ENCODE results near the gene VWA2. TPM values are rescaled to one million over a fixed set of nuclear protein-coding genes. Genes with fewer than 3 reads are reported as not detected.

Gene VWA2
- total and polyA plus RNA-seq, 2 donors (not counting 1 experiment from before 2014, with no cell fraction given) = not detected

DNA sequence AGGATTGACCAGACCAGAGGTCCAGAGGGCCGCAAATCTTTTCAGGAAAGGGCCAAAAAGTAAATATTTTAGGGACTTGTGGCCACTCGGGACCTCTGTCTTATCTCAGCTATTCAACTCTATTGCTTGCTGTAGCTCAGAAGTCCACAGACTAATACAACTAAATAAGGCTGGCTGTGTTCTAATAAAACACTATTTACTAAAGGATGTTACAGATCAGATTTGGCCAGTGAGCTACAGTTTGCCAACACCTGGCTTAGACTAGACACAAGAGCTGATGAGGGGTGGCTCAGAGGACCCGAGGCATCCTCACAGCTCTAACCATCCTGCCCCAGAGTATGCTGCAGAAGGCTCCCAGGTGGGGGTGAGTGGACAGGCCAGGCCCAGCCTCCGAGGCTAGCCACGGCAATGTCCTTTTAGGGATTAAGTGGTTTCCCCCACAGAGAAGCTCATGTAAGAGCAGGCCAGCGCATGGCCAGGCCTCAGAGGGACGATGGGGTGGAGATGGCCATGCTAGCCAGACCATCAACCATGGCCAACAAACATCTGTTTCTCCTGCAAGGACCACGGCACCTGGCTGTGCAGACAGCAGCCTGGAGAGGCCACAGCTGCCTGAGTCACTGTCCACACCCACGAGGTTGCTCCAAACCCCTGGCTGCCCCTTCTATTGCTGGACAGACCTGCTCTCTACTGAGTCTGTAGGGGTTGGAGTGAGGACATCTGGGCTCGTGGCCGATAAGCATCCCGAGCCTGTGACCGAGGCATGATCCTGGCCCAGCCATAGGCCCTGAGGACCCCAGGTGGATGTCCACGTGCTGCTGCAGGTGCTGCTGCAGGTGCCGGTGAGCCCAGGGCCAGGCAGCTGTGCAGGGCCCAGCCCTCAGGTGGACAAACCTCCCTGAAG is 88.7 kb downstream of the VWA2 start:
- H3K9me3 ChIP-seq (ENCODE audit: control extremely low read depth in 1 of 3, control insufficient read depth in 2 of 3, insufficient read depth in 1 of 3, low read length in 2 of 3) = no peaks in the 10 kb centered on the region
- POLR2A ChIA-PET = no interaction called here
- H3K4me3 ChIP-seq (ENCODE audit: control extremely low read depth in 1 of 5, extremely low read depth in 1 of 5, insufficient read depth in 1 of 5, low read depth in 2 of 5, low read length in 4 of 5) = no peak overlapping the region
- no peak overlapping the region for H2AFZ ChIP-seq (ENCODE audit: insufficient read depth, low read depth, low read length, poor library complexity, severe bottlenecking)
- TF ChIP-seq, protein P1, sequence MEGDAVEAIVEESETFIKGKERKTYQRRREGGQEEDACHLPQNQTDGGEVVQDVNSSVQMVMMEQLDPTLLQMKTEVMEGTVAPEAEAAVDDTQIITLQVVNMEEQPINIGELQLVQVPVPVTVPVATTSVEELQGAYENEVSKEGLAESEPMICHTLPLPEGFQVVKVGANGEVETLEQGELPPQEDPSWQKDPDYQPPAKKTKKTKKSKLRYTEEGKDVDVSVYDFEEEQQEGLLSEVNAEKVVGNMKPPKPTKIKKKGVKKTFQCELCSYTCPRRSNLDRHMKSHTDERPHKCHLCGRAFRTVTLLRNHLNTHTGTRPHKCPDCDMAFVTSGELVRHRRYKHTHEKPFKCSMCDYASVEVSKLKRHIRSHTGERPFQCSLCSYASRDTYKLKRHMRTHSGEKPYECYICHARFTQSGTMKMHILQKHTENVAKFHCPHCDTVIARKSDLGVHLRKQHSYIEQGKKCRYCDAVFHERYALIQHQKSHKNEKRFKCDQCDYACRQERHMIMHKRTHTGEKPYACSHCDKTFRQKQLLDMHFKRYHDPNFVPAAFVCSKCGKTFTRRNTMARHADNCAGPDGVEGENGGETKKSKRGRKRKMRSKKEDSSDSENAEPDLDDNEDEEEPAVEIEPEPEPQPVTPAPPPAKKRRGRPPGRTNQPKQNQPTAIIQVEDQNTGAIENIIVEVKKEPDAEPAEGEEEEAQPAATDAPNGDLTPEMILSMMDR (IDR thresholded peaks at IDR 0.05) = no peak
- TF ChIP-seq EZH2 (IDR thresholded peaks at IDR 0.05; ENCODE audit: borderline replicate concordance, insufficient read depth, low read depth, low read length, poor library complexity, severe bottlenecking) = no peak
- H4K20me1 ChIP-seq (ENCODE audit: control insufficient read depth, insufficient read depth, low read length, poor library complexity, severe bottlenecking) = no peaks in the 10 kb centered on the region
- H3K27ac ChIP-seq (ENCODE audit: low read length in 2 of 2) = no peak overlapping the region
- CTCF ChIA-PET = interaction anchor here (3.6 kb wide), 1 partner anchor 24 kb away, joined by 14 read pairs; no protein-coding TSS in a partner anchor
- Mint-ChIP-seq H3K4me3 (no peak overlapping the region), H3K9me3 (ENCODE audit: insufficient read depth) (no peaks in the 10 kb centered on the region), H3K27ac (no peak overlapping the region), H3K27me3 (peaks cover 2% of the 10 kb centered on the region), H3K4me1 (no peaks in the 10 kb centered on the region)
- WGBS (ENCODE audit: insufficient coverage) = 88% methylated on average over 13 of the region's 15 CpGs
- H3K4me1 ChIP-seq (ENCODE audit: control insufficient read depth in 2 of 2, insufficient read depth in 2 of 2, low read length in 2 of 2) = no peaks in the 10 kb centered on the region
- no peak for ATAC-seq (ENCODE audit: low read depth)
- H3K9ac ChIP-seq (ENCODE audit: low read length) = no peak overlapping the region
- no peak overlapping the region for H3K4me2 ChIP-seq (replicated peaks; ENCODE audit: low read depth, low read length, poor library complexity, severe bottlenecking)
- no peaks in the 10 kb centered on the region for H3K27me3 ChIP-seq (replicated peaks in 1 of 4; ENCODE audit: control extremely low read depth in 1 of 4, control insufficient read depth in 3 of 4, insufficient read depth in 4 of 4, low read length in 3 of 4)
- H3K79me2 ChIP-seq (ENCODE audit: control insufficient read depth, insufficient read depth, low read length) = no peaks in the 10 kb centered on the region
- DNase-seq = no peak
- no peaks in the 10 kb centered on the region for H3K36me3 ChIP-seq (replicated peaks in 1 of 2; ENCODE audit: control extremely low read depth in 1 of 2, control insufficient read depth in 1 of 2, extremely low read depth in 1 of 2, insufficient read depth in 2 of 2, low read length in 1 of 2)
- intact Hi-C loops (cut with micrococcal nuclease) = no loop called here

DNA sequence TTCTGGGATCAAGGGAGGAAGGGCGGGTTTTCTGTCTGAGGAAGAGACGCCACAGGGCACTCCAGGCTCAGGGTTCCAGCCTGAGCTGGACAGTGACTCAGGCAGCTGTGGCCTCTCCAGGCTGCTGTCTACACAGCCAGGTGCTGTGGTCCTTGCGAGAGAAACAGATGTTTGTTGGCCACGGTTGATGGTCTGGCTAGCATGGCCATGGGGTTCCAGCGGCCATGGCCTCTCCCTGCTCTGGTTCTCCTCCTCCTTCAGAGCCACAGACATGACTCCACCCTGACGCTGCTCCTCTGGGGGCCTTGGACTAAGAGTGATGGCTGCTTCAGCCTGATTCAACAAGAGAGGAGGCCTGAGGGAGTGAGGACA is 89.4 kb downstream of the VWA2 start:
- H3K27ac ChIP-seq (ENCODE audit: low read length in 2 of 2) = no peak overlapping the region
- intact Hi-C loops (cut with micrococcal nuclease) = no loop called here
- H3K27me3 Mint-ChIP-seq = peaks cover 3% of the 10 kb centered on the region
- H3K4me3 Mint-ChIP-seq = no peak overlapping the region
- no peak for TF ChIP-seq EZH2 (IDR thresholded peaks at IDR 0.05; ENCODE audit: borderline replicate concordance, insufficient read depth, low read depth, low read length, poor library complexity, severe bottlenecking)
- TF ChIP-seq, protein P1 (IDR thresholded peaks at IDR 0.05) = no peak
- H3K79me2 ChIP-seq (ENCODE audit: control insufficient read depth, insufficient read depth, low read length) = no peaks in the 10 kb centered on the region
- H2AFZ ChIP-seq (ENCODE audit: insufficient read depth, low read depth, low read length, poor library complexity, severe bottlenecking) = no peak overlapping the region
- ATAC-seq (ENCODE audit: low read depth) (no peak), DNase-seq (no peak)
- H3K27me3 ChIP-seq (replicated peaks in 1 of 4; ENCODE audit: control extremely low read depth in 1 of 4, control insufficient read depth in 3 of 4, insufficient read depth in 4 of 4, low read length in 3 of 4) = no peaks in the 10 kb centered on the region
- CTCF ChIA-PET = interaction anchor here (3.6 kb wide), 1 partner anchor 24 kb away, joined by 14 read pairs; no protein-coding TSS in a partner anchor
- no peaks in the 10 kb centered on the region for H3K4me1 Mint-ChIP-seq
- H3K9me3 ChIP-seq (ENCODE audit: control extremely low read depth in 1 of 3, control insufficient read depth in 2 of 3, insufficient read depth in 1 of 3, low read length in 2 of 3) = no peaks in the 10 kb centered on the region
- no peak overlapping the region for H3K9ac ChIP-seq (ENCODE audit: low read length)
- no peaks in the 10 kb centered on the region for H3K36me3 ChIP-seq (replicated peaks in 1 of 2; ENCODE audit: control extremely low read depth in 1 of 2, control insufficient read depth in 1 of 2, extremely low read depth in 1 of 2, insufficient read depth in 2 of 2, low read length in 1 of 2)
- no peak overlapping the region for H3K27ac Mint-ChIP-seq
- 91% methylated on average over 5 of the region's 6 CpGs for WGBS (ENCODE audit: insufficient coverage)
- no peak overlapping the region for H3K4me2 ChIP-seq (replicated peaks; ENCODE audit: low read depth, low read length, poor library complexity, severe bottlenecking)
- no peaks in the 10 kb centered on the region for H4K20me1 ChIP-seq (ENCODE audit: control insufficient read depth, insufficient read depth, low read length, poor library complexity, severe bottlenecking)
- POLR2A ChIA-PET = no interaction called here
- H3K9me3 Mint-ChIP-seq (ENCODE audit: insufficient read depth) = no peaks in the 10 kb centered on the region
- no peak overlapping the region for H3K4me3 ChIP-seq (ENCODE audit: control extremely low read depth in 1 of 5, extremely low read depth in 1 of 5, insufficient read depth in 1 of 5, low read depth in 2 of 5, low read length in 4 of 5)
- H3K4me1 ChIP-seq (ENCODE audit: control insufficient read depth in 2 of 2, insufficient read depth in 2 of 2, low read length in 2 of 2) = no peaks in the 10 kb centered on the region

Data from B cell (primary cell).